HG03159 (cell line): ENCODE data around the gene MATN3.

Experiments used
- ATAC-seq: cut with Tn5 transposase; IDR thresholded peaks from one replicate; pipeline ENCODE4 v1.9.1; 2021; ENCODE audit warnings: mild to moderate bottlenecking, moderate library complexity; ENCODE audit not compliant: unreplicated experiment

Gene MATN3

DNA sequence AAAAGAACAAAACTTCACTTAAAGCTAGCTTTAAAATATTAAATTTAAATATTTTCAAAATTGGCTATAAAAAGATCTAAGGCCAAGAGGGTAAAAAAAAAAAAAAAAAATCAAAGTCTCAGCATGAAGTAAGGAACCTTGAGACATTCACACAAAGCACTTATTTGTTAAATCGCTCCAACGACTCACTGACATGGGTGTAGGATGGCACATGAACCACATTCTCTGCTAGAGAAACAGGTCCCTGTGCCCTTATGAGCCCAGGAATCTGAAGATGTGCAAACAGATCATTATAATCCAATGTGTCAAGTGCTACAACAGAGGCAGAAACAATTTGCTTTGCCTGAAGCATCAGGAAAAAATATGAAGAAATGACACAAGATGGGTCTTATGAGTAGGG is 25.2 kb upstream of the MATN3 start:
- no peak for ATAC-seq

DNA sequence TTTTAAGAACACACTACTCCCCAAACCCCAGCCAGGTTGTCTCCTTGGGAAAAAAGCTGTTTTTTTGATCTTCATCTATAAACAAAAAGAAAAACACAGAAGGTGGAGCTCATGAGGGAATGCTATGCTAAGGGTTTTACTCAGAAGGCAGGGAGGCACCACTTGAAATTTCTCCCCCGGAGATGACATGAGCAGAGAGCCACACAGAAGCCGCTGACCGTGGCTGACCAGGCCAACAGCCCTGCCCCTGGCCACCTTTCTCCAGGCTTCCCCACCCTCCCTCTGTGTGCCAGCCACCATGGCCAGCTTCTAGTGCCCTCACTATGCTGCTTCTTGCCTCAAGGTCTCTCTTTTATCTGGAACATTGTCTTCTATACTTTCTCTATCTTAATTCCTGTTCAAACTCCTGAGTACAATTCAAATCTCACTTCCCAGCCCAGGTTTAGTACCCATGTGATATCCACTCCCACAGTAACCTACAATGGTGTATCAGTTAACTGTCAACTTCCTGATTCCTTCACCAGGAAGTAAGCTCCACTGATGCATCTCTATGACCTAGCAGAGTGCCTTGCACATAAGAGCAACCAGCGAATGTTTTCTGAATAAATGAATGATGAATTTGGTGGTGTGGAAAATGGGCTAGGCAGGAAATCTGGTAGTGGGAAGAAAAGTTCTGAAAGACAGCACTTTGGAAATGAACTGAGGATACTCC is 23.6 kb upstream of the MATN3 start:
- ATAC-seq = no peak

DNA sequence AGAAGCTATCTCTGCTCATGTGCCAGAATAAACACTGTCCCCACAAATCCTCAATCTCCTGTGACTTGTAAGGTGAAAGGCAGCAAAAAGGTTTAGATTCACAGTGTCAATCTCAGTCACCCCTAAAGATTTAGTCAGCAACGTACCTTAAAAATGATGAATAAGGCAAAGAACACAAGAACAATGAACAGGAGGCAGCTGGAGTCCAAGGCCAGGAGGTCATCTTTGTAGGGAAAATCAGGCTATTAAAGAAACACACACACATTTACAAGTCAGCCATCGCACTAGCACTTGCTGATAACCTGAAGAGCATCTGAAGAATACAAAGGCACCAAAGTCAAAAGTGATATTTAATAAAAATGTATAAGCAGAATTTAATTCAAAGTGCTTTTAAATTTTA is 22.4 kb upstream of the MATN3 start:
- no peak for ATAC-seq

DNA sequence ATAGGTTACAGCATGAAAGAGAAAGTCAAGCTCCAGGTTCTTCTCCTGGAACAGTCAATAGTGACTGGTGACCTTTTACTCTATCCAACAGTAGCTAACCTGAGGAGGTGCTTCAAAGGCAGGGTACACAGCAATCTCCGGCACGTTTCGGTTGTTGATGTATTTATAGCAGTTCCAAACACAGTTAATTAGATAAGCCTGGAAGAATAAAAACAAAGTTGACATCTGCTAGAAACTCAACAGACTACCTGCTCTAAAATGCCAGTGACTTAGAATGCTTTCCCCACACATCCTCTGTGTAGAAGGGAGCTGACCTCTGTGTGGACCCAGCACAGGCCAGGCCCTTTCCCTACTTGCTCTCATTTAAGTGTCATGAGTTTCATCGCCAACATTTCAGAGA is 21.8 kb upstream of the MATN3 start:
- no peak for ATAC-seq

DNA sequence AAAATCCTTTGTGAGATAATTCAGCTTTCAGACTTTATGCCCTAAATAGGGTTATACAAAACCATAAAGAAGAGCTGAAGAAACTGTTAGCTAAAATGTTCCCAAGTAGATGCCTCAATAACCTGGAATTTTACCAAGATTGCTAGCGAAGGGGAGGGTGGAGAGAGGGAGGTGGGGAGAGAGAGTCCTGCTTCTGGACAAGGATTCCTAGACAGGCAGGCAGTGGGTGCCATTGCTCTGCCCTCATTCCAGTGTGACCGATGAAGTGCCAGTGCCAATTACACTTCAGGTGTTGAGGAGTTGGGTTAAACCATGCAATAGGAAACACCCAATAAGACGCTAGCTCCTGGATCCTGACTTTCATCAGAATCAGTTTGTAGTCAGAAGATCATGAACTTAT is 20.9 kb upstream of the MATN3 start:
- ATAC-seq = no peak

DNA sequence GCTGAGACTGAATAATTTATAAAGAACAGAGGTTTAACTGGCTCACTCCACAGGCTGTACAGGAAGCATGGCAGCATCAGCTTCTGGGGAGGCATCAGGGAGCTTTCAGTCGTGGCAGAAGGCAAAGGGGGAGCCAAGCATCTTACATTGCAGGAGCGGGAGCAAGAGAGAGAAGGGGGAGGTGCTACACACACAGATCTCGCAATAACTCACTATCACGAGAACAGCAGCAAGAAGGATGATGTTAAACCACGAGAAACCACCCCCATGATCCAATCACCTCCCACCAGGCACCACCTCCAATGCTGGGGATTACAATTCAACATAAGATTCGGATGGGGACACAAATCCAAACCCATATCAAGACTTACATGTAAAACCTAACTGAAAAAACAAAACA is 17.8 kb upstream of the MATN3 start:
- ATAC-seq = no peak

DNA sequence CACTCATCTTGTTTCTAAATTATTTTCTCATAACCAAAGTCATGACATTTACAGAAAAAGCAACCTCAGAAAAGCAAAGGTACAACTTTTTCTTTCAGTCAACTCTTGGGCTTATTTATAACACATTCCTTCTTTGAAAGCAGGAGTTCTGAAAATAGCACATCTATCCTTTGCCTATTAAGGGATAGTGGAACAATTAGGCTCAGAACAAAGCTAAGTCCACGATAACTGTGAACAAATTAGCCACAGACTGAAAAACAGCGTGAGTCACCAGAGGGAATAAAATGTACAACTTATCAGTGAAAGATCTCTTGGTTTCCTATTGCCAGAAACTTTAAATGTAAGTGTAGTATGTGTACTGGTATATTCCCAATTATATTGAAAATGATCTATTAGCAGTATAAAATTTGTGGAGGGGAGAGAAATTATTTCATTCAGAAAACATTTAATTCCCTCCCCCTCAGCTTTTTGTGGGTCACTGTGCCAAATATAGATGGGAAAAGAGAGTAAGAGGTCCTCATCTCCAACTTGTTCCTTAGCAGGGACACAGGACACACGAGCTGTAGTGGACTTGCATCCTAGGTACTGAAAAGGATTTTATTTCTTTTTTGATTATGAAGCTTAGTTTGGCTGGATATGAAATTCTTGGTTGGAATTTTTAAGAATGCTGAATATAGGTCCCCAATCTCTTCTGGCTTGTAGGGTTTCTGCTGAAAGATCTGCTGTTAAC is 15.4 kb upstream of the MATN3 start:
- ATAC-seq = no peak

DNA sequence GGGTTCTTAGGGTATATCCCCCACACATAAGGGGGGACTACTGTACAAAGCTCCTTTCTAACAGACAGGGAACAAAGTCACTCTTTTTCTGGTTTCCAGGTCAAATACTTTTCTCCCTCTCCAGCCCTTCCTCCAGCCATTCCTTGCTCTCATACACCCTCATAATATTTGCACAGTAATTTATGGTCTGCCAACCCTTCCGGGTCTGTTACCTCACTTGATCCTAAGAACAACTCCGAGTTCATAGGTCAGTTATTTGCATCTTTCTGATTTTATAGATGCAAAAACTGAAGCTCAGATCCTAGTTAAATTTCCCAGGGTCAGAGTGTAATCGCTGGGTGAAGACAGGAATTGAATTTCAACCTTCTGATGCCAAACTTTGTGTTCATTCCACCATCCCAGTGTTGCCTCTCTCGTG is 14.8 kb upstream of the MATN3 start:
- no peak for ATAC-seq

DNA sequence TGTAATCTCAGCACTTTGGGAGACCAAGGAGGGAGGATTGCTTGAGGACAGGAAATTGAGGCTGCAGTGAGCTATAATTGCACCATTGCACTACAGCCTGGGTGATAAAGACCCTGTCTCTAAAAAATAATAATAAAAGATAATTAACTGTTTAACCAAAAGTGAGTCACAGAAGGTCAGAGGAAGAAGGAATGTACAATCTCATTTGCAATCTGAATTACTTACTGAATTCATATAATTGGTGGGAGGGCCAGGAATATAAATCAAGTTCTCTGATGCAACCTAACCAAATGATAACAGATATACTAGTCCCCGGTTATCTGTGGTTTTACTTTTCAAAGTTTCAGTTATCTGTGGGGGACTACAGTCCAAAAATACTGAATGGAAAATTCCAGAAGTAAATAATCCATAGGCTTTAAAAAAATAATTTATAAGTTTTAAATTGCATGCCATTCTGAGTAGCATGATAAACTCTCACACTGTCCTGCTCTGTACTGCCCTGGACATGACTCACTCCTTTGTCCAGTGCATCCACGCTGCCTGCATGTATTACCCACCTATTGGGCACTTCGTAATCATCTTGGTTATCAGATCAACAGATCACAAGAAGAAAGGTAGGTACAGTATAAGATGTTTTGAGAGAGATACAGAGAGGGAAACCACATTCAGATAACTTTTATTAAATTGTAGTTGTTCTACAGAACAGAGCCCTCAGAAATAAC is 12.8 kb upstream of the MATN3 start:
- no peak for ATAC-seq

DNA sequence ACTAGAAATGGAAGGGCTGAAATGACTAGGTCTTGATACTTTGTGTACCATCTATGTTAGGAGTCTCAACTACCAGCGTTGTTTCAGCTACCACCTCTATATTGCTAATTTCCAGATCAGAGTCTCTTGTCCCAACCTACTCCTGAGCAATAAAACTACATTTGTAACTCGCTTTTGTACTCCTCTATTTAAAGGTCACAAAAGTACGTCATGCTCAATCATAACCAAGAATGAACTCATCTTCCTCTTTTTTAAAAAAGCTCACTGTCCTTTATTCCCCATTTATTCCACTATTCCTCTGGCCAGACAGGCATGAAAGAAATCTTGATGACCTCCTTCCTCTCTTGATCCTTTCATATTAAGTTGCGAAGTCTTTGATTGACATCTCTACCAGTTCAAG is 11.2 kb upstream of the MATN3 start:
- no peak for ATAC-seq

DNA sequence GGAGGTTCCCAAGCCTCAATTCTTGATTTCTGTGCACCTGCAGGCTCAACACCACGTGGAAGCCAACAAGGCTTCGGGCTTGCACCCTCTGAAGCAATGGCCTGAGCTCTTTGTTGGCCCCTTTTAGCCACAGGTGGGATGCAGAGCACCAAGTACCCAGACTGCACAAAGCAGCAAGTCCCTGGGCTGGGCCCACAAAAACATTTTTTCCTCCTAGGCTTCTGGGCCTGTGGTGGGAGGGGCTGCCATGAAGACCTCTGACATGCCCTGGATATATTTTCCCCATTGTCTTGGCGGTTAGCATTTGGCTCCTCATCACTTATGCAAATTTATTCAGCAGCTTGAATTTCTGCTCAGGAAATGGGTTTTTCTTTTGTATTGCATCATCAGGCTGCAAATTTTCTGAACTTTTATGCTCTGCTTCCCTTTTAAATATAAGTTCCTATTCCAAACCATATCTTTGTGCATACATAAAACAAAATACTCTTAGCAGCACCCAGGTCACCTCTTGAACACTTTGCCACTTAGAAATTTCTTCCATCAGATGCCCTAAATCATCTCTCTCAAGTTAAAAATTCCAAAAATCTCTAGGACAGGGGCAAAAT is 9.0 kb upstream of the MATN3 start:
- no peak for ATAC-seq

DNA sequence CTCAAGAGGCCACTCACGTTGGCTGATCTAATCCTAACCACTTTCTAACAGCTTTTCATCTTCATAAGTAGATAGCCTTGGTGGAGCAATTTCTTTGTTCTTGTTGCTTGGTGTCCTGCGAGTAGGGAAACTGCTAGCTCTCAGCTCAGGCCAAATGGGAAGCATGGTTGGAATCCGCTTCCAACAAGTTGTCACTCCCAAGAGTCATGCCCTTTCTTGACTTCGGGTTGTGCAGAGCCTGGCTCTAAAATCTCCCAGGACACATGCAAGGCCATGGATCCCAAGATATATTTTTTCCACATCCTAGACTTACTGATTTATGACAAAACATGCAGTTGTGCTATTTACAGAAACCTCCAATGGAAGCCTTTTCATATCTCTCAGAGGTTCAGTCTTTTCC is 7.3 kb upstream of the MATN3 start:
- ATAC-seq = no peak

DNA sequence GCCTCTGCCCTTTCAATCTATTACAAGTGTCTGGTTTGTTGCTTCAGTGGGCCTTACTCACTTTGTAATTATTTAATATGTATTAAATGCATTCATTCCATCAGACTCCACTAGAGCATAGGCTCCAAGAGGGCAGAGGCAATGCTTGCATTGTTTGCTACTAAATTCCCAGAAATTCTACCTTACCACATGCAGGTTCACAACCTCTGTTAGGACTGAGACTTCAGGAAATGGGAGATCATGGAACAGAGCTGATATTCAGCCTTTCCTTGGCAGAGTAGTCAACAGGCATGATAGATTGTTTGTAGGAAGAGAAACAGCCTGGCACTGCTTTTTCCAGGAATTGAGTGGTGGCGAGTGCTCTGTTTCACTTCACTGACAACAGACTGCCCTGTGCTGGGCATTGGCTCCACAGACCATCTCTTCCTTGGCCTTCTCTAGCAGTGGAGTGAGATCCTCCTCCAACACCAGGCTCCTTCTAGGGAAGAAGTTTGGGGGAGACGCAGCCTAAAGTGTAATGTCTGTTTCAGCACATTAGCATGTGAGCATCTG is 6.2 kb upstream of the MATN3 start:
- ATAC-seq = no peak

DNA sequence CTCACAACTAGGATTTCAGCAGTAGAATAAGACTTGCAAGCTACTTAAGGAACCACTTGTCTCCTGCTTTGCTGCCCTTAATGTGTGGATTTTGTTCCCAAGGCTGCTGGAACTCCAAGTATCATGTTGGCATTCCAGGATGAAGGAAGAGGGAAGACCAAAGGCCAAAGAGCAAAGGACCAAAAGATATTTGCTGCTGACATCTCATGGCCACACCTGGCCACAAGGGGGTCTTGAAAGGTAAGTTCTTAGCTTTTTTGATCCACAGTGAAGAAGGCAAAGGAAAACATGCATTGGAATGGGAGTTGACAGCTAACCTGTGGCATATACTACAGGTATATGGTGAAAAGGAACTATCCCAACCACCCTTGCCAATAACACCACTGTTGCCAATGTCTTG is 3.9 kb upstream of the MATN3 start:
- no peak for ATAC-seq

DNA sequence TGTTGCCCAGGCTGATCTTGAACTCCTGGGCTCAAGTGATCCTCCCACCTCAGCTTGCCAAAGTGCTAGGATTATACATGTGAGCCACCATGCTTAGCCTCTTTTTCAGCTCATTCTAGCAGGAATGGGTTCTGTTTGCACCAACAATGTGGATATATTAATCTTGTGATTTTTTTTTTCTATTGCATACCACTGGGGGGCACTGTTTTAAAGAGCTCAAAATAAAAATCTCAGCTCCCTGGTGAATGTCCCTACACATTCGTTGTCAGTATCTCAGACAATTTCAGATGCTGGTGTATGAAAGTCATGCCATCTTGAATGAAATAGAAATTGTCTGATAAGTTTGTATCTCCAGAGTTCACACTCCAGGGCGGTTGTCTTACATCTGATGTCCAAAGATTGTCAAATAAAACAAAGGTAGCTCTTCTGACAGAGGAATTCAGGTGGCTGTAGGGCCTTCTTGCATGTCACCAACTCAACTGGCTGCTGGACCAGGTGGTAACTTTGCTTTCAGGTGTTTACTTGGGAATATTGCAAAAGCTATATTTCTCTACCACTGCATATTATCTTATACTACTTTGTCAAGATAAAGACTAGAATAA is 3.1 kb upstream of the MATN3 start:
- no peak for ATAC-seq

DNA sequence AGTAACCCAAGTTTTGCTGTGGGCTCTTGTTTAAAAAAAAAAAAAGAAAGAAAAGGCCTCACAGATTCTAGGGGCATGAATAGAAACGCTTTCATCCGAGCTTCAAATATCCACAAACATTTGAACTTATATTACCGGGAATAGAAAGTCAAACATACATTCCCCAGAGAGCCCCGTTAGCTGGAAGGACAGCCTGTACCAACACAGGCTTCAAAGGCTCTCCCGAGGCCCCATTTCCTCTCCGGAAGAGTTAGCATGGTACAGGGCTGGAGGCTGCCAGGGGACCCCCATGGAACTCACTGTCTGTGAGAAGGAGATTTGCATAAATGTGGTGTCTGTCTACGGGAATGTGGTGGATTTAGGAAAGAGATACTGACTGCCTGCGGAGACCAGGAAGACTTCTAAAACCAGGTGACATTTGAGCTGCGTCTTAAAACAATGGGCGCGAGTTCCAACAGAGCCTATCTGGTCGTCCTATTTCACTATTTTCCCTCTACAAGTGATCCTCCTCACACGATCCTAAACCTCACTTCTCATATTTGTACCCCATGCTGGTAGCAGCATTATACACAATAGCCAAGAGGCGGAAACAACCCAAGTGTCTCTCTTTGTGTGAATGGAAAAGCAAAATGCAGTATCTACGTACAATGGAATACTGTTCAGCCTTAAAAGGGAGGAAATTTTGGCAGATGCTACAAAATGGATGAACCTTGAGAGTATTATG is 820 bp upstream of the MATN3 start:
- no peak for ATAC-seq

DNA sequence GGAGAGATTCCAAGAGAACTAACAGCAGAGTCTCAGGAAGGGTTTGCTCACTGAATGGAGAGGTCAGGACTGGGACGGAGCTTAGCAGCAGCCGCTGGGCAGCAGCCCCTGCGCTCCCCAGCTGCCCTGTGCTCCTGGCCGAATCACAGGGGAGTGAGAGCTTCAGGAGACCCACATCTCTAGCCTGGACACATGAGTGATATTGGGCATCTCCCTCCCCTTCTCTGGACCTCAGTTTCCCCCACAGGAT is 511 bp downstream of the MATN3 start:
- ATAC-seq = no peak

DNA sequence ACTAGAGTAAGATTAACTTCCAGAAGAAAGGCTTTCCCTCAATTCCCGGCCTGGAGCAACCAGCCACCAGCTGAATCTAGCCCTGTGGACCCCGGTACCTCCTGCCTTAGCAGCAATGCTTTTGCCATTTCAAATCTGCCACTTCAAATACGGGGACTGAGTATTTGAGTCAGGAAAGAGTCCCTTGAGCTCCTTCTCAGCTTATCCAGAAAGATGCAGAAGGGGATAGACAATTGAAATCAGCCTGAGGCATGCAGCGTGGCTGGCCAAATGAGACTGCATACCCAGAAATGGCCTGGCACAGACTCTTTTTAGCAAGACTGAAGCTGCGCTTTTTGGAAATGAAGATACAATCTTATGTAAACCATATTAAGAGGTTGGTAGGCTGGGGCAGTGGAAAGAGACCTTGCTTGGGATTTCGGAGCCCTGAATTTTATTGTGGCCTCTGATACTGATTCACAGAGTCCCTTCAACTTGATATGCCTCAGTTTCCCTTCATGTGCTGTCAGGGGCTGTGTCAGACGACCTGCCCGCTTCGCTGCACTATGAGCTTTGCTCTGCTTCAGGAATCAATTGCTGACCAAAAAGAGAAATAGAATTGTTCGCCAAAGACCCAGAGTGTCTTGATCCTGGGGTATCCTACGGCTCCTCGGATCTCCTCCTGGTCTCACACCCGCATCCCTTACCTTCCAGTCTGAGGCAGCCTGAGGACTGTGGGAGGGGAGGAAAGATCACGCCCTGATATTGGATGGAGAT is 1.0 kb downstream of the MATN3 start:
- no peak for ATAC-seq

DNA sequence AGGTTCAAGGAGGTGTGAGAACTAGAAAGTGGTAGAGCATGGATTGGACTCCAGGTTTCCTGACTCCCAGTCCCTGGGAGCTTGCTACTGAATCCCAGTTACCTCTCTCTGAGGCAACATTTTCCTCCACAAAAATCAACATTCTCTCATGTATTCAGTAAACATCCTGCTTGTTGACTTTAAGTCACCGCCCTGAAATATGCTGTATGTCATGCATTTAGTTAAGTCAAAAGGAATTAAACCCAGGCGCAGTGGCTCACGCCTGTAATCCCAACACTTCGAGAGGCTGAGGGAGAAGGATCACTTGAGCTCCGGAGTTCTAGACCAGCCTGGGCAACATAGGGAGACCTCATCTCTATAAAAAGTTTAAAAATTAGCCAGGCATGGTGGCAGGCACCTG is 3.8 kb downstream of the MATN3 start:
- no peak for ATAC-seq

DNA sequence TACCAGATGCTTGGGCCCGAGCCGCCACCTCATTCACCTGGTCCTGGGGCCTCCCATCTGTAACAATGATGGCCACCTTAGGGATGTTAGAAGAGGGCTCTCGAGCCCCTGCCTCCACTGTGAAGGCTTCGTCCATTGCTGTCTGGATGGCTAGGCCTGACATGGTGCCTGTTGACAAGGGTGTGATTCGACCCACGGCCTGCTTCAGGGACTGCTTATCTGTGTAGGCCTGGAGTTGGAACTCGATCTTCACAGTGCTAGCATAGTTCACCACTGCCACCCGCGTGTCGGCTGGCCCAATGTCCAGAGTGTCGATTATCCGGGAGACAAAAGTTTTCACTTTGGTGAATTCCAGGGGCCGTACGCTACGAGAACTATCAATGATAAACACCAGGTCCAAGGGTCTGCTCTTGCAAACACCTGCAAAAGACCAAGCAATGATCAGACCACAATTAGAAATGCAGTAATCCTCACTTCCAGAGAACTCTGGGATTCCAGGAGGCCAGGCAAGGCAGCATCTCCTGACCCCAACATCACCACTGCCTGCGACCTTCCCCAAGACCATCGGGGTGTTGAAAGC is 6.5 kb downstream of the MATN3 start:
- no peak for ATAC-seq
